Activated CD8-positive, alpha-beta memory T cell treated with anti-CD3 and anti-CD28 coated beads, Interleukin-2, amount 50 U/mL, for 1 hour (primary cell): ENCODE data around the gene ERVMER34-1.

Experiments used
- DNase-seq: peaks from one replicate; pipeline ENCODE4 v3.0.0-alpha.2; 2020; ENCODE audit errors: extremely low read depth

ERVMER34-1 gene

DNA sequence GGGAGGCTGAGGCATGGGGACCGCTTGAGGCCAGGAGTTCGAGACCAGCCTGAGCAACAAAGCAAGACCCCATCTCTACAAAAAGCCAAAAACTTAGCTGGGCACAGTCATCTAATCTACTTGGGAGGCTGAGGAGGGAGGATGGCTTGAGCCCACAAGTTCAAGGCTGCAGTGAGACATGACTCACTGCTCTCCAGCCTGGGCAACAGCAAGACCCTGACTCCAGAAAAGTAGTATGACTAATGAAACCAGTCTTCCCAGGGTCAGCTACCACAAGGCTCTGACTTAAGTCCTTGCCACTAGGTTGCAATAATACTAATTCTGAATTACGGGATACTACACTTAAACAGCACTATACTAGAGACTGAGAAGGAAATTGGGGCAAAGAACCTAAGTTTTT, 33.1 kb downstream of the ERVMER34-1 start:
- DNase-seq: no peak

DNA sequence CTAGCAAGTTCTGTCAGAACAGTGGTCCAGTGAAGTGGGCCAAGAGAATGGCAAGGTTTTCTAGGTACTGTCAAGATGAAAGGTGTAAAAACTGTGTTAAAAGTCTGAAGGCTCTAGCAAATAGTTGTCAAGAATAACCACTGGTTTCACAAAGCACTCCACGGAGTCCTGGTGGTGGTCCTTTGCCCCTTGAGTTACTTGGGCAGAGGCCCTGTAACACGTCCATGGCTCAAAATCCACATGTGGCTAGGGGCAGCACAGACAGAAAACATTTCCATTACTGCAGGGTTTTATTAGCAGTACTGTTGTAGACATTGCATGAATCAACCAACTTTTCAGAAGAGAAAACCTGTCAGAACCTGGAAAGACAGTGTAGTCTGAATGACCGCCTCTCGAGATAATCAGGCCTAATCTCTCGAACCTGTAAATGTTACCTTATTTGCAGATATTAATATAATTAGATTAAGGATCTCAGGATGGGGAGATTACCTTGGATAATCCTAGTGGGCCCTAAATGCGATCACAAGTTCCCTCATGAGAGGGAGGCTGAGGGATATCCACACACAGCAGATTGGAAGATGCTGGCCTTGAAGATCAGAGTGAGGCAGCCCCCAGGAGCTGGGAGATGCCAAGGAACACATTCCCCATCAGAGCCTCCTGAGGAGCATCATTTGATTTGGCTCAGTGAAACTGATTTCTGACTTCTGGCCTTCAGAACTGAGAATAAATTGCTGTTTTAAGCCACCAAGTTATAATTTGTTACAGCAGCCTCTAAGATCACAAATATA, 34.7 kb downstream of the ERVMER34-1 start:
- no peak for DNase-seq

DNA sequence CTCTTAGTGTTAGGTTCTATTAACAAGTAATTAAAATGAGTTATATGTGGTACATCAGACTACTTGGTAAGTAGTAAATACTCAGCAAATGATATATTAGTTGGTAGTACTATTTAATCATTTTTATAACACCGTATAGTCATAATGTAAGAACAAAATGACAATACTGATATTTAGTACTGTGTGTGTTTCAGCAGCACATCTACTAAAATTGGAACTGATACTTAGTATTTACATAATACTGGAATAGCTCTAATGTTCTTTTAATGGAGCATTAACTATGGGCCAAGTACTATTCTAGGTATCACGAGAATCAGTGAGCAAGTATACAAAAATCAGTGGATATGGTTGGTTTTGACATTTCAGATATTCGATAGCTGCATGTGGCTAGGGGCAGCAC, 35.3 kb downstream of the ERVMER34-1 start:
- no peak for DNase-seq

DNA sequence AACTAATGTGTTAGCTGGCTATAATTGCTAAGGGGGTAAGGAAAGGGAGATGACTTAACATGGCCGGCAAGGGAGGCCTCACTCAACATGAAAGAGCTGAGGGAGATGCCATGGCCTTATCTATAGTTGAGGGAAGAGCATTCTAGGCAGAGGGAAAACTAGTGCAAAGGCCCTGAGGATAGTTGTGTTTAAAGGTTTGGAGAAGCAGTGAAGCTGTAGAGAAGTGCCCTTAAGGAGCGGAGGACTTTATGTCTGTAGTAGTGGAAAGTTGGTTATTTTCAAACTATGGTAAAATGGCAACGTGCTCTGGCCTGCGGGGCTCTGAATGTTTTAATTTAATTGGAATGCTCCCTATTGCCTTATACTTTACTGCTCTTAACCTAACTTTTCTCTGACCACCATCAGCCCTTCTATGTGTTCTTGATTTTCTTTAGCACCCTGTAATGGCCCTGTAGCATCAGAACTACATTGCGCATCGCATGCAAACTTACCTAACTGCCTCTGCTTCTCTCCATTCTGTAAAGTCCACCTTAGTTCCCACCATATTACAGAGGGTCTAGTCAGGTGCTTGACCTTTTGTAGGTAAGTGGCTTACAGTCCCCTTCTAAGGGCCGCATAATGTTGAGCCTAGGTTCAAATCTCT, 35.8 kb downstream of the ERVMER34-1 start:
- no peak for DNase-seq

- no peak for DNase-seq
Measured at GRCh38 chr4:52714597-52715254, 36.5 kb downstream of the ERVMER34-1 start.

DNA sequence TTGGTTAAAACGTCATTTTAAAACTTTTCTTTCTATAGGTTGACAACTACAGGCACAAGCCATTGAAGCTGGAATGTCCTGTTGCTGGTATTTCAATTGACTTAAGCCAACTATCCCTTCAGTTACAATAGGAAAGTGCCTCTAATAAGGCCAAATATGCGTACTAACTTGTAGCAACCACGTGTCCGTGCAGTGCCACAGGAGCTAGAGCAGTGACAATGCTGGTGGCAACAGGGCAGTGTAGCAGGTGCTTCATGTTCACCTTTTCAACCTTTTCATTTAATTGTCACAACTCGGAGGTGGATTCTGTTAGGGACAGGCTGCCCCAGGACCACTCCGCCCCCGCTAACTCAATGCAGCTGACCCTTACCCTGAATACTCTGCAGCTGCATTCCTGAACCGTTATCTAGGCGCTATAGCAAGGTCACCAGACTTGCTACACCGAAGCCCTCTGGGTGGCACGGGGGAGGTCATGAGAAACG, 37.7 kb downstream of the ERVMER34-1 start:
- no peak for DNase-seq

DNA sequence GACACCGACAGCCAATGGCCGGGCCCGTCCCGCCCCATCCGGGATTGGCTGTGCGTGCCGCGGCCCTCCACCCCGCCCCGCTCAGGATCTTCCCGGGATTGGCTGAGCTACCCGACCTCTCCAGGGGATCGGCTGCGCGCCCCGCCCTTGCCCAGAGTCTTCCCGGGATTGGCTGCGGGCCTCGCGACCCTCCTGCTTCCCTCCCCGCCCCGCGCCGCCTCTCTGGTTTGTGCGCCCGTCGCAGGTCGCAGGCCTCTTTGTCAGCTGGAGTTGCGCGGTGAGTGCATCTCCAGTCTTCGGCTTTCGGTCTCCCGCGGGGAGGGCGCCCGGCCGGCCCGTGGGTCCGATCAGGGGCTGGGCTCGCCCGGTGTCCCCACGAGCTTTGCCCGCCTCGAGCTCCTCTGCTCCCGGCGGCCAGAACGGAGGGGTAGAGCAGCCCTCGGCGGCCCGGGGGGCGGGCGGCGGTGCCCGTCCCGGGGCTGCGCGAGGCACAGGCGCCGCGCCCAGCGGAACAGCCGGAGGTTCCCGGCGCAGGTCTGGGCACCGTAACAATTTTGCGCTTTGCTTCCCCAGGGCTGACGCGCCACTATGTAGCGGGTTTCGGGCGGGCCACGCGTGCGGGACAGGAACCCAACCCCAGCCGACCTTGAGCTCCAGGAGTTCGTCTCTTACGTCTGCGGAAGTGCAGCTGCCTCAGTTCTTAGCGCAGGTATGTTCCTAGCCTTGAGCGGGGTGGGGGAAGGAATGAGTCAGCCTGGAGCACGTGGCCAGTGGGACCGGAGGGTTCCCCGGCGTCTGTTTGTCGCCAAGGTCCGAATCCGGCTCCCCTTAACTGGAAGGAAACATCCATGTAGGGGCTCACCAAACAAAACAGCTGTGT, 38.7 kb downstream of the ERVMER34-1 start:
- DNase-seq: peak; percentile 88

- no peak for DNase-seq
Measured at GRCh38 chr4:52711834-52712250, 39.4 kb downstream of the ERVMER34-1 start.

- no peak for DNase-seq
Measured at GRCh38 chr4:52711272-52711671, 40.0 kb downstream of the ERVMER34-1 start.

DNA sequence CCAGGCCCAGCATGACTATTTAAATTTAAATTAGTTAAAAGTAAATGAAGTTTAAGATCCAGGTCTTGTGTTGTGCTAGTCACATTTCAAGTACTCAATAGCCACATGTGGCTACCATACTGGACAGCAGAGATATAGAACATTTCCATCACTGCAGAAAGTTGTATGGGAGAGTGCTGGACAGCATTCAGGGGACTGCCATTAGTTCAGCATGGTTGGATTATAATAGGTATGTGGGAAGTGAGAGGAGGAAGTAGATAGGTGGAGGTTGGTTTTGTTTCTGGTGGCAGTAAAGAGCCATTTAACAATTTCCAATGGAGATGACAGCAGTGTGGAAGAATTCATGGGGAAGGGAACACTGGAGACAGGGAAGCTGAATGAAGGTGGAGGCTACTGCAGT, 42.1 kb downstream of the ERVMER34-1 start:
- DNase-seq: no peak

DNA sequence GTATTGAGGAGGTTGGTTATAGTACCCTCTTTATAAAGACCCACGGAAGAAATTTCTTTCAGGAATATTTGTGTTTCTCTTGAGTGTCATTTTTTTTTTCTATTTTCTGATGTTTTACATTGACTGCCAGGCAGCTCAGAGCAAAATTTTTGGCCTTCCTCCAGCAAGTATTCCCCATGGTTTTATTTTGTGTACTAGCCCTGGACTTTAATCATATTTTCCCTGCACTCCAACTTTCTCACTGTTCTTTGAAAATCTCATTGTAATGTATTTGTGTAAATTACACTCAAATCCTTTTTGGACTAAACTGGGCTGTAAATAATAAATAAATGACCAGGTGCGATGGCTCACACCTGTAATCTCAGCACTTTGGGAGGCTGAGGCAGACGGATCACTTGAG, 46.6 kb downstream of the ERVMER34-1 start:
- DNase-seq: no peak

- DNase-seq: no peak
Measured at GRCh38 chr4:52704133-52704532, 47.1 kb downstream of the ERVMER34-1 start.

GRCh38 chr4:52701207-52701606, 50.0 kb downstream of the ERVMER34-1 start:
- DNase-seq: no peak

DNA sequence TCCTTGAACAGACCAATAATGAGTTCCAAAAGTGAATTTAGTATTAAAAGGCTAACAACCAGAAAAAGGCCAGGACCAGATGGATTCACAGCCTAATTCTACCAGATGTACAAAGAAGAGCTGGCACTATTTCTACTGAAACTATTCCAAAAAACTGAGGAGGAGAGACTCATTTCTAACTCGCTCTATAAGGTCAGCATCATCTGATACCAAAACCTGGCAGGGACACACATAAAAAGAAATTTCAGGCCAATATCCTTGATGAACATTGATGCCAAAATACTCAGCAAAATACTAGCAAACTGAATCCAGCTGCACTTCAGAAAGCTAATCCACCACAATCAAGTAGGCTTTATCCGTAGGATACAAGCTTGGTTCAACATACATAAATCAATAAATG, 56.3 kb downstream of the ERVMER34-1 start:
- no peak for DNase-seq

DNA sequence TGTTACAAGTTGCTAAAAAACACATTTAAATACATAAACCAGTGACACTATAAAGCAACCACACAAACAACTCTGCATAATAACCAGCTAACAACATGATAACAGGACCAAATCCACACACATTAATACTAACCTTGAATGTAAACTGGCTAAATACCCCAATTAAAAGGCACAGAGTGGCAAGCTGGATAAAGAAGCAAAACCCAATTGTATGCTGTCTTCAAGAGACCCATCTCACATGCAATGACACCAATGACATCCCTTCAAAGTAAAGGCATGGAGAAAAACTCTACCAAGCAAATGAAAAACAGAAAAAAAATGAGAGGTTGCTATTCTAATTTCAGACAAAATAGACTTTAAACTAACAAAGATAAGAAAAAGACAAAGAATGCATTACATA, 57.7 kb downstream of the ERVMER34-1 start:
- no peak for DNase-seq
